ENCODE data around the gene RAB3D.

Gene RAB3D

DNA sequence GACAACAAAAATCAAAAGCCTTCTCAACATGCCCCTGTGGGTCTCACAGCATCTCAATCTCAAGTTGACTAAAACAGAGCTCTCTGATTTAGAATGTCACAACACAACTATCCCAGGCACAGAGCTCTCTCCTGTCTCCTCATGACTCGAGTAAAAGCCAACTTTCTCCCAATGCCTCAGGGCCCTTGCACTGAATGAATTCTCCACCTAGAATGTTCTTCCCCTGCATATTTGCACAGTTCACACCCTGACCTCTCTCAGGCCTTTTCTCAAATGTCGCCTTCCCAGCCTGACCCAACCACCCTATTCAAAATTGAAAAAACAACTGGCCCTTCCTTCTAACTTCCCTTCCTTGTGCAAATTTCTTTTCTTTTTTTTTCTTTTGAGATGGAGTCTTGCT, 31.3 kb upstream of the RAB3D start:
- TF ChIP-seq POLR2AphosphoS5 (IDR thresholded peaks at IDR 0.05; ENCODE audit: low read depth) (no peak), SPI1 (IDR thresholded peaks at IDR 0.05; ENCODE audit: borderline replicate concordance, low read depth) (no peak), GABPA (IDR thresholded peaks at IDR 0.05; ENCODE audit: low read depth) (no peak)
- TF ChIP-seq, protein P1, sequence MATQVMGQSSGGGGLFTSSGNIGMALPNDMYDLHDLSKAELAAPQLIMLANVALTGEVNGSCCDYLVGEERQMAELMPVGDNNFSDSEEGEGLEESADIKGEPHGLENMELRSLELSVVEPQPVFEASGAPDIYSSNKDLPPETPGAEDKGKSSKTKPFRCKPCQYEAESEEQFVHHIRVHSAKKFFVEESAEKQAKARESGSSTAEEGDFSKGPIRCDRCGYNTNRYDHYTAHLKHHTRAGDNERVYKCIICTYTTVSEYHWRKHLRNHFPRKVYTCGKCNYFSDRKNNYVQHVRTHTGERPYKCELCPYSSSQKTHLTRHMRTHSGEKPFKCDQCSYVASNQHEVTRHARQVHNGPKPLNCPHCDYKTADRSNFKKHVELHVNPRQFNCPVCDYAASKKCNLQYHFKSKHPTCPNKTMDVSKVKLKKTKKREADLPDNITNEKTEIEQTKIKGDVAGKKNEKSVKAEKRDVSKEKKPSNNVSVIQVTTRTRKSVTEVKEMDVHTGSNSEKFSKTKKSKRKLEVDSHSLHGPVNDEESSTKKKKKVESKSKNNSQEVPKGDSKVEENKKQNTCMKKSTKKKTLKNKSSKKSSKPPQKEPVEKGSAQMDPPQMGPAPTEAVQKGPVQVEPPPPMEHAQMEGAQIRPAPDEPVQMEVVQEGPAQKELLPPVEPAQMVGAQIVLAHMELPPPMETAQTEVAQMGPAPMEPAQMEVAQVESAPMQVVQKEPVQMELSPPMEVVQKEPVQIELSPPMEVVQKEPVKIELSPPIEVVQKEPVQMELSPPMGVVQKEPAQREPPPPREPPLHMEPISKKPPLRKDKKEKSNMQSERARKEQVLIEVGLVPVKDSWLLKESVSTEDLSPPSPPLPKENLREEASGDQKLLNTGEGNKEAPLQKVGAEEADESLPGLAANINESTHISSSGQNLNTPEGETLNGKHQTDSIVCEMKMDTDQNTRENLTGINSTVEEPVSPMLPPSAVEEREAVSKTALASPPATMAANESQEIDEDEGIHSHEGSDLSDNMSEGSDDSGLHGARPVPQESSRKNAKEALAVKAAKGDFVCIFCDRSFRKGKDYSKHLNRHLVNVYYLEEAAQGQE (IDR thresholded peaks at IDR 0.05; ENCODE audit: insufficient replicate concordance, low read depth): no peak
- TF ChIP-seq, protein P2, sequence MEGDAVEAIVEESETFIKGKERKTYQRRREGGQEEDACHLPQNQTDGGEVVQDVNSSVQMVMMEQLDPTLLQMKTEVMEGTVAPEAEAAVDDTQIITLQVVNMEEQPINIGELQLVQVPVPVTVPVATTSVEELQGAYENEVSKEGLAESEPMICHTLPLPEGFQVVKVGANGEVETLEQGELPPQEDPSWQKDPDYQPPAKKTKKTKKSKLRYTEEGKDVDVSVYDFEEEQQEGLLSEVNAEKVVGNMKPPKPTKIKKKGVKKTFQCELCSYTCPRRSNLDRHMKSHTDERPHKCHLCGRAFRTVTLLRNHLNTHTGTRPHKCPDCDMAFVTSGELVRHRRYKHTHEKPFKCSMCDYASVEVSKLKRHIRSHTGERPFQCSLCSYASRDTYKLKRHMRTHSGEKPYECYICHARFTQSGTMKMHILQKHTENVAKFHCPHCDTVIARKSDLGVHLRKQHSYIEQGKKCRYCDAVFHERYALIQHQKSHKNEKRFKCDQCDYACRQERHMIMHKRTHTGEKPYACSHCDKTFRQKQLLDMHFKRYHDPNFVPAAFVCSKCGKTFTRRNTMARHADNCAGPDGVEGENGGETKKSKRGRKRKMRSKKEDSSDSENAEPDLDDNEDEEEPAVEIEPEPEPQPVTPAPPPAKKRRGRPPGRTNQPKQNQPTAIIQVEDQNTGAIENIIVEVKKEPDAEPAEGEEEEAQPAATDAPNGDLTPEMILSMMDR (IDR thresholded peaks at IDR 0.05; ENCODE audit: insufficient read depth, low read length): no peak
- H3K27ac ChIP-seq (replicated peaks): no peak overlapping the region
- no peaks in the 10 kb centered on the region for H3K27me3 ChIP-seq (ENCODE audit: insufficient read depth, poor library complexity, severe bottlenecking)
- no peak overlapping the region for H3K4me3 ChIP-seq (replicated peaks; ENCODE audit: insufficient read depth, low read length)
- DNase-seq (ENCODE audit: low read depth in 1 of 2, low spot score in 1 of 2): no peak

DNA sequence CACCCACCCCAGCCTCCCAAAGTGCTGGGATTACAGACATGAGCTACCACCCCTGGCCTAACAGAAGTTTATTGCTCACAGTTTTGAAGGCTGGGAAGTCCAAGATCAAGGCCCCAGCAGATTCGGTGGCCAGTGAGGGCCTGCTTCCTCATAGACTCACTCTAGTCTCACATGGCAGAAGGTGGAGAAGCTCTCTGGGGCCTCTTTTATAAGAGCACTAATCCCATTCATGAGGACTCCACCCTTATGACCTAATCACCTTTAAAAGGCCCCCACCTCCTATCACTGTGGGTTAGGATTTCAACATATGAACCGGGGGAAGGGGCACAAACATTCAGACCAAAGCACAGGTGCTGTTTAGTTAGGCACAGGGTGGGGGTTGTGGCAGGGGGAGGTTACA, 28.1 kb upstream of the RAB3D start:
- TF ChIP-seq POLR2AphosphoS5 (IDR thresholded peaks at IDR 0.05; ENCODE audit: low read depth) (no peak), GABPA (IDR thresholded peaks at IDR 0.05; ENCODE audit: low read depth) (no peak)
- no peak overlapping the region for H3K27ac ChIP-seq (replicated peaks)
- H3K27me3 ChIP-seq (ENCODE audit: insufficient read depth, poor library complexity, severe bottlenecking): no peaks in the 10 kb centered on the region
- no peak overlapping the region for H3K4me3 ChIP-seq (replicated peaks; ENCODE audit: insufficient read depth, low read length)
- DNase-seq (ENCODE audit: low read depth in 1 of 2, low spot score in 1 of 2): no peak

DNA sequence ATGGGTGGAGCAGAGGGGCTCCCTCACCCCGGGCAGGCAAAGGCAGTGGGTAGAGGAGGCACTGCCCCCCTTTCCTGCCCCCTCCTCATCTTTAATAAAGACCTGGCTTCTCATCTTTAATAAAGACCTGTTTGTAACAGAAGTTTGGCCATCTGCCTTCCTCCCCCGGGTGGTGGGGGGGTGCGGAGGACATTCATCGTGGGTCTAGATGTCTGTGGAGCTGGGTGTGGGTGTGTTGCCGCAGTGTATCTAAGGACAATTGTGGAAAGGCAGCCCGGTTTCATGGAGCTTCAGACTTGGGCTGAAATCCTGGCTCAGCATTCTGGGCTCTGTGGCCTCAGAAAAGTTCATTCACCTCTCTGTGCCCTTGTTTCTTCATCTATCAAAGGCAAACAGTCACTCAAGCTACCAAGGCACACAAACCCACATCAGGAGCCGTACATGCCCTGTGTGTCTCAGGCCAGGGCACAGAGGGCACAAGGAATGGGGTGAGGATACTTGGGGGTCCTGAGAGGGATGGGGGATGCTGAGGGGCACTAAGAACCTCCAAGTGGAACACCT, 26.2 kb upstream of the RAB3D start:
- DNase-seq (ENCODE audit: low read depth in 1 of 2, low spot score in 1 of 2): no peak
- Histone ChIP-seq H3K27ac (replicated peaks) (no peak overlapping the region), H3K4me3 (replicated peaks; ENCODE audit: insufficient read depth, low read length) (no peak overlapping the region), H3K27me3 (ENCODE audit: insufficient read depth, poor library complexity, severe bottlenecking) (no peaks in the 10 kb centered on the region)
- no peak for TF ChIP-seq SPI1 (IDR thresholded peaks at IDR 0.05; ENCODE audit: borderline replicate concordance, low read depth)
- no peak for TF ChIP-seq GABPA (IDR thresholded peaks at IDR 0.05; ENCODE audit: low read depth)
- TF ChIP-seq POLR2AphosphoS5 (IDR thresholded peaks at IDR 0.05; ENCODE audit: low read depth): no peak
- TF ChIP-seq, protein P2 (IDR thresholded peaks at IDR 0.05; ENCODE audit: insufficient read depth, low read length): no peak
- TF ChIP-seq, protein P1 (IDR thresholded peaks at IDR 0.05; ENCODE audit: insufficient replicate concordance, low read depth): no peak

DNA sequence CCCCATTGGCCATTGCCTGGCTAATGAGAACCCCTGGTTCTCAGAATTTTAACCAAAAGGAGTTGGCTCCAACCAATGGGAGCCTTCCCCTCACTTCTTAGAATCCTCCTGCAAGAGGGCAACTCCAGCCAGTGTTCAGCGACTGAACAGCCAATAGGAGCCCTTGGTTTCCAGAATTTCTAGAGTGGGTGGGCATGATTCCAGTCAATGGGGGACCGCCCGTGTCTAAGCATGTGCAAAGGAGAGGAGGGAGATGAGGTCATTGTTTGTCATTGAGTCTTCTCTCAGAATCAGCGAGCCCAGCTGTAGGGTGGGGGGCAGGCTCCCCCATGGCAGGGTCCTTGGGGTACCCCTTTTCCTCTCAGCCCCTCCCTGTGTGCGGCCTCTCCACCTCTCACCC, 25.5 kb upstream of the RAB3D start:
- no peak for TF ChIP-seq GABPA (IDR thresholded peaks at IDR 0.05; ENCODE audit: low read depth)
- TF ChIP-seq SPI1 (IDR thresholded peaks at IDR 0.05; ENCODE audit: borderline replicate concordance, low read depth): no peak
- no peak for TF ChIP-seq POLR2AphosphoS5 (IDR thresholded peaks at IDR 0.05; ENCODE audit: low read depth)
- TF ChIP-seq, protein P2 (IDR thresholded peaks at IDR 0.05; ENCODE audit: insufficient read depth, low read length): no peak
- TF ChIP-seq, protein P1 (IDR thresholded peaks at IDR 0.05; ENCODE audit: insufficient replicate concordance, low read depth): no peak
- H3K27ac ChIP-seq (replicated peaks): no peak overlapping the region
- DNase-seq (ENCODE audit: low read depth in 1 of 2, low spot score in 1 of 2): no peak
- H3K4me3 ChIP-seq (replicated peaks; ENCODE audit: insufficient read depth, low read length): no peak overlapping the region
- no peaks in the 10 kb centered on the region for H3K27me3 ChIP-seq (ENCODE audit: insufficient read depth, poor library complexity, severe bottlenecking)

All from HL-60 (cell line).